K562 (cell line): ENCODE data around the gene RTBDN. TPM values are rescaled to one million over a fixed set of nuclear protein-coding genes. Genes with fewer than 3 reads are reported as not detected.

Experiments
- BMI1 ChIP-seq: fragments of 150-350 bp; IDR thresholded peaks from 2 replicates; pipeline ENCODE4 v1.6.1; 2014; ENCODE audit warnings: low read length
- CEBPB ChIP-seq: fragments of 450-650 bp; IDR thresholded peaks from 2 replicates; pipeline ENCODE4 v1.6.1; 2016; ENCODE audit warnings: missing genetic modification characterization, missing compliant biosample characterization
- CHCHD3 ChIP-seq: fragments of 250-450 bp; sonication (Bioruptor Pico); IDR thresholded peaks from 2 replicates; pipeline ENCODE4 v2.1.2; 2022; ENCODE audit warnings: mild to moderate bottlenecking
- EZH2 ChIP-seq: IDR thresholded peaks from 2 replicates; pipeline ENCODE4 v1.6.1; 2012; ENCODE audit warnings: low read depth, mild to moderate bottlenecking, inconsistent platforms, low read length, borderline replicate concordance
- HNRNPK ChIP-seq: fragments of 200-400 bp; formaldehyde crosslinking; IDR thresholded peaks from one replicate; pipeline ENCODE4 v1.6.1; 2018; ENCODE audit warnings: mild to moderate bottlenecking, low read depth, low read length; ENCODE audit not compliant: poor library complexity, severe bottlenecking
- MEIS2 ChIP-seq: fragments of 450-650 bp; IDR thresholded peaks from 2 replicates; pipeline ENCODE4 v1.6.1; 2014; ENCODE audit warnings: mild to moderate bottlenecking; ENCODE audit not compliant: partially characterized antibody
- NFXL1 ChIP-seq: fragments of 450-650 bp; formaldehyde crosslinking; IDR thresholded peaks from 2 replicates; pipeline ENCODE4 v1.4.0; 2021; ENCODE audit warnings: mild to moderate bottlenecking
- NONO ChIP-seq, 2 experiments: fragments of 200-400 bp in 1 of 2; fragments of 450-650 bp in 1 of 2; formaldehyde crosslinking in 1 of 2; IDR thresholded peaks; 2 replicates each; pipeline ENCODE4 v1.6.1; 2017; ENCODE audit warnings: low read depth in 2 of 2, mild to moderate bottlenecking in 2 of 2, moderate library complexity in 2 of 2, low read length in 1 of 2
- RBM15 ChIP-seq: fragments of 200-400 bp; formaldehyde crosslinking; IDR thresholded peaks from 2 replicates; pipeline ENCODE4 v1.6.1; 2018; ENCODE audit warnings: mild to moderate bottlenecking, low read length, moderate library complexity; ENCODE audit not compliant: insufficient read depth
- SAFB2 ChIP-seq: fragments of 200-400 bp; formaldehyde crosslinking; IDR thresholded peaks from 2 replicates; pipeline ENCODE4 v1.6.1; 2018; ENCODE audit warnings: borderline replicate concordance, low read length, low read depth, moderate library complexity; ENCODE audit not compliant: severe bottlenecking
- SIRT6 ChIP-seq: IDR thresholded peaks from one replicate; pipeline ENCODE4 v1.6.1; 2012; ENCODE audit warnings: low read depth, mild to moderate bottlenecking, control low read depth, inconsistent platforms, low read length, moderate library complexity
- TFAM ChIP-seq: fragments of 250-450 bp; sonication (Bioruptor Pico); conservative IDR thresholded peaks from 2 replicates; pipeline ENCODE4 v1.5.0; 2021; ENCODE audit warnings: mild to moderate bottlenecking, moderate library complexity
- THRAP3 ChIP-seq: fragments of 450-650 bp; IDR thresholded peaks from 2 replicates; pipeline ENCODE4 v1.6.1; 2016; ENCODE audit warnings: mild to moderate bottlenecking, inconsistent platforms, borderline replicate concordance
- ZNF408 ChIP-seq: fragments of 250-450 bp; sonication (Bioruptor Pico); IDR thresholded peaks from 2 replicates; pipeline ENCODE4 v1.4.0; 2020; ENCODE audit warnings: low read depth, mild to moderate bottlenecking, moderate library complexity
- ZNF444 ChIP-seq: fragments of 250-450 bp; sonication (Bioruptor Pico); IDR thresholded peaks from 2 replicates; pipeline ENCODE4 v1.4.0; 2020; ENCODE audit warnings: mild to moderate bottlenecking, moderate library complexity
- ZNF586 ChIP-seq: fragments of 450-650 bp; formaldehyde crosslinking; conservative IDR thresholded peaks from 2 replicates; pipeline ENCODE4 v1.4.0; 2020; ENCODE audit warnings: mild to moderate bottlenecking, moderate library complexity
- ZNF778 ChIP-seq: fragments of 450-650 bp; formaldehyde crosslinking; IDR thresholded peaks from 2 replicates; pipeline ENCODE4 v1.4.0; 2020; ENCODE audit warnings: mild to moderate bottlenecking, moderate library complexity
- polyA plus RNA-seq, 8 experiments: library from polyadenylated mRNA; depleted of rRNA in 4 of 8; stranded (reverse) in 5 of 8; unstranded in 3 of 8; fragments of >200 nt; fragmentation: Nextera tagmentation in 2 of 8; fragmentation: Illumina TruSeq in 1 of 8; extraction: Ambion mirVana in 2 of 8; extraction: Trizol in 1 of 8; gene quantifications; 2 replicates each; pipeline versions ENCODE4 v1.2.1 to v1.2.3, GENCODE V29; 2011 to 2014; ENCODE audit warnings: inconsistent platforms in 1 of 8, missing spikeins in 1 of 8
- total RNA-seq, 7 experiments: library from RNA; depleted of rRNA in 6 of 7; stranded (reverse); fragments of >200 nt in 6 of 7; fragmentation: Illumina TruSeq in 2 of 7; extraction: Trizol in 2 of 7; gene quantifications; 2 replicates each; pipeline versions ENCODE4 v1.2.1 to v1.2.3, GENCODE V29; 2011 to 2021; ENCODE audit warnings: low replicate concordance in 1 of 7
- TF ChIP-seq, protein P1 (sequence below): fragments of 250-450 bp; sonication (Bioruptor Pico); IDR thresholded peaks from 2 replicates; pipeline ENCODE4 v1.8.0; 2021; ENCODE audit warnings: moderate library complexity, mild to moderate bottlenecking, inconsistent platforms
- TF ChIP-seq, protein P2 (sequence below): IDR thresholded peaks from 3 replicates; pipeline ENCODE4 v1.6.1; 2011; ENCODE audit warnings: borderline replicate concordance, mild to moderate bottlenecking, moderate library complexity; ENCODE audit not compliant: insufficient read length; ENCODE audit errors: extremely low read depth
- TF ChIP-seq, protein P3 (sequence below): sonication (generic); formaldehyde crosslinking; IDR thresholded peaks from 2 replicates; pipeline ENCODE4 v1.5.0; 2020; ENCODE audit warnings: missing genetic modification reagents
- TF ChIP-seq, protein P4 (sequence below): fragments of 250-450 bp; sonication (Bioruptor Pico); IDR thresholded peaks from 2 replicates; pipeline ENCODE4 v1.4.0; 2020; ENCODE audit warnings: mild to moderate bottlenecking, moderate library complexity

The RTBDN gene
- total and polyA plus RNA-seq, 9 of the 15 experiments (the other 6 are each of a cell fraction or from before 2014, with no cell fraction given), result 0.20 to 2.3 (median 0.72) TPM; not detected in 1

DNA sequence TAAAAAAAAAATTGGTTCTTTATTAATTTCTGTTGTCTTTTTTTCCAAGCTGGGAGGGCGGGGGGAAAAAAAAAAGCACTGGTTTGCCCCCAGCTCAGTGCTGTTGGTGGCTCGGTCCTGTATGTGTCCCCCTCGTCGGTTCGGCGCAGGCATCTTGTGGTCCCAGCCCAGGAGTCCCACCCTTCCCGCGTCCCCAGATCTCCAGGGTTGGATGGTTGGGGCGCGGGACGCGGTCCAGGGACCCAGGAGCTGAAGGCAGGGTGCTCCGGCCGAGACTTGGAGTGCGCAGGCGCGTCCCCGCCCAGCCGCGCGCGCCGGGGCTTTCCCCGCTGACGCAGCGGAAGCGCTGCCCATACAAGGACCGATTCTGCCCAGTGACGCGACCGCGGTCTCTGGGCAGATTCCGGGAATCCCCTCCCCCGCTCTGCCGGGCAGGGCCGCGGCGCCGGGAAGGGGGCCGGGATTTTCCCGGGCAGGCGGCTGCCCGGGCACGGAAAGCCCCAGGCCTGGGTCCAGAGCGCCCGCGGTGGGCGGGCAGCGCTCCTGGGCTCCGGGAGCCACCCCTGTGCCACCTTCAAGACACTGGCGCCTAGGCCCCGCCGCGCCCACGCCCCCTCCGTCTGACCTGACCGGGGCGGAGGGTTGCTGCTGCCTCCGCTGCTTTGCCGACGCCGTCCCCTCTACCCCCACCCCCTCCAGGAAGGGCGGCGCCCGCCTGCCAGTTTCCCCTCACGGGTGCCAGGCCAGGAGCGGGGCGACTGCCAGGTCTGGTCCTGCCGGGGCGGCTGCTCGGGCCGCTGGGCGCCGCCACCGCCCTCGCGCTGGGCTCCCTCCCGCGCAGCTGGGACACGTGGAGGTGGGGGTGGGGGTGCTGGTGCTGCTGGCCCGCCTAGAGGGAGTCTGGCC, 40.8 kb downstream of the RTBDN start (continued):
- TF ChIP-seq EZH2, result no peak
- TF ChIP-seq, protein P1, sequence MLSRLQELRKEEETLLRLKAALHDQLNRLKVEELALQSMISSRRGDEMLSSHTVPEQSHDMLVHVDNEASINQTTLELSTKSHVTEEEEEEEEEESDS, result no peak
- TF ChIP-seq SAFB2, result no peak
- TF ChIP-seq, protein P2, sequence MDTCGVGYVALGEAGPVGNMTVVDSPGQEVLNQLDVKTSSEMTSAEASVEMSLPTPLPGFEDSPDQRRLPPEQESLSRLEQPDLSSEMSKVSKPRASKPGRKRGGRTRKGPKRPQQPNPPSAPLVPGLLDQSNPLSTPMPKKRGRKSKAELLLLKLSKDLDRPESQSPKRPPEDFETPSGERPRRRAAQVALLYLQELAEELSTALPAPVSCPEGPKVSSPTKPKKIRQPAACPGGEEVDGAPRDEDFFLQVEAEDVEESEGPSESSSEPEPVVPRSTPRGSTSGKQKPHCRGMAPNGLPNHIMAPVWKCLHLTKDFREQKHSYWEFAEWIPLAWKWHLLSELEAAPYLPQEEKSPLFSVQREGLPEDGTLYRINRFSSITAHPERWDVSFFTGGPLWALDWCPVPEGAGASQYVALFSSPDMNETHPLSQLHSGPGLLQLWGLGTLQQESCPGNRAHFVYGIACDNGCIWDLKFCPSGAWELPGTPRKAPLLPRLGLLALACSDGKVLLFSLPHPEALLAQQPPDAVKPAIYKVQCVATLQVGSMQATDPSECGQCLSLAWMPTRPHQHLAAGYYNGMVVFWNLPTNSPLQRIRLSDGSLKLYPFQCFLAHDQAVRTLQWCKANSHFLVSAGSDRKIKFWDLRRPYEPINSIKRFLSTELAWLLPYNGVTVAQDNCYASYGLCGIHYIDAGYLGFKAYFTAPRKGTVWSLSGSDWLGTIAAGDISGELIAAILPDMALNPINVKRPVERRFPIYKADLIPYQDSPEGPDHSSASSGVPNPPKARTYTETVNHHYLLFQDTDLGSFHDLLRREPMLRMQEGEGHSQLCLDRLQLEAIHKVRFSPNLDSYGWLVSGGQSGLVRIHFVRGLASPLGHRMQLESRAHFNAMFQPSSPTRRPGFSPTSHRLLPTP, result no peak
- TF ChIP-seq CEBPB, result no peak
- TF ChIP-seq HNRNPK, result peak; percentile 95
- no peak for TF ChIP-seq ZNF408 (CRISPR knock-in tag)
- TF ChIP-seq, protein P3, sequence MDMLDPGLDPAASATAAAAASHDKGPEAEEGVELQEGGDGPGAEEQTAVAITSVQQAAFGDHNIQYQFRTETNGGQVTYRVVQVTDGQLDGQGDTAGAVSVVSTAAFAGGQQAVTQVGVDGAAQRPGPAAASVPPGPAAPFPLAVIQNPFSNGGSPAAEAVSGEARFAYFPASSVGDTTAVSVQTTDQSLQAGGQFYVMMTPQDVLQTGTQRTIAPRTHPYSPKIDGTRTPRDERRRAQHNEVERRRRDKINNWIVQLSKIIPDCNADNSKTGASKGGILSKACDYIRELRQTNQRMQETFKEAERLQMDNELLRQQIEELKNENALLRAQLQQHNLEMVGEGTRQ (CRISPR knock-in tag), result no peak
- no peak for TF ChIP-seq RBM15
- TF ChIP-seq CHCHD3 (CRISPR knock-in tag), result no peak
- no peak for TF ChIP-seq ZNF444
- no peak for TF ChIP-seq NFXL1 (CRISPR knock-in tag)
- TF ChIP-seq THRAP3, result no peak
- no peak for TF ChIP-seq TFAM (CRISPR knock-in tag)
- TF ChIP-seq, protein P4, sequence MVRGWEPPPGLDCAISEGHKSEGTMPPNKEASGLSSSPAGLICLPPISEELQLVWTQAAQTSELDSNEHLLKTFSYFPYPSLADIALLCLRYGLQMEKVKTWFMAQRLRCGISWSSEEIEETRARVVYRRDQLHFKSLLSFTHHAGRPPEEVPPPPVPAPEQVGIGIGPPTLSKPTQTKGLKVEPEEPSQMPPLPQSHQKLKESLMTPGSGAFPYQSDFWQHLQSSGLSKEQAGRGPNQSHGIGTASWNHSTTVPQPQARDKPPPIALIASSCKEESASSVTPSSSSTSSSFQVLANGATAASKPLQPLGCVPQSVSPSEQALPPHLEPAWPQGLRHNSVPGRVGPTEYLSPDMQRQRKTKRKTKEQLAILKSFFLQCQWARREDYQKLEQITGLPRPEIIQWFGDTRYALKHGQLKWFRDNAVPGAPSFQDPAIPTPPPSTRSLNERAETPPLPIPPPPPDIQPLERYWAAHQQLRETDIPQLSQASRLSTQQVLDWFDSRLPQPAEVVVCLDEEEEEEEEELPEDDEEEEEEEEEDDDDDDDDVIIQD (CRISPR knock-in tag), result no peak
- TF ChIP-seq ZNF586 (CRISPR knock-in tag), result 0 out of 2 replicates have a peak, but pooled peaks have one; percentile 16
- TF ChIP-seq ZNF778 (CRISPR knock-in tag), result no peak
- TF ChIP-seq MEIS2, result peak; percentile 68
- no peak for TF ChIP-seq SIRT6
- peak; percentile 47 to 80; a peak in 3 of 4 replicates for TF ChIP-seq NONO (IDR thresholded peaks at IDR 0.05; ENCODE audit: low read depth in 2 of 2, low read length in 1 of 2)
- no peak for TF ChIP-seq BMI1
